ENCODE data around the gene POLR1E. TPM values are rescaled to one million over a fixed set of nuclear protein-coding genes. Genes with fewer than 3 reads are reported as not detected.

Gene POLR1E
- total and polyA plus RNA-seq, 11 donors: 6.9 to 27.0 (median 12.8) TPM

GRCh38 chr9:37453827-37454226 is 31.9 kb upstream of the POLR1E start:
- no peak for TF ChIP-seq POLR2A (IDR thresholded peaks at IDR 0.05)
- TF ChIP-seq, protein P1, sequence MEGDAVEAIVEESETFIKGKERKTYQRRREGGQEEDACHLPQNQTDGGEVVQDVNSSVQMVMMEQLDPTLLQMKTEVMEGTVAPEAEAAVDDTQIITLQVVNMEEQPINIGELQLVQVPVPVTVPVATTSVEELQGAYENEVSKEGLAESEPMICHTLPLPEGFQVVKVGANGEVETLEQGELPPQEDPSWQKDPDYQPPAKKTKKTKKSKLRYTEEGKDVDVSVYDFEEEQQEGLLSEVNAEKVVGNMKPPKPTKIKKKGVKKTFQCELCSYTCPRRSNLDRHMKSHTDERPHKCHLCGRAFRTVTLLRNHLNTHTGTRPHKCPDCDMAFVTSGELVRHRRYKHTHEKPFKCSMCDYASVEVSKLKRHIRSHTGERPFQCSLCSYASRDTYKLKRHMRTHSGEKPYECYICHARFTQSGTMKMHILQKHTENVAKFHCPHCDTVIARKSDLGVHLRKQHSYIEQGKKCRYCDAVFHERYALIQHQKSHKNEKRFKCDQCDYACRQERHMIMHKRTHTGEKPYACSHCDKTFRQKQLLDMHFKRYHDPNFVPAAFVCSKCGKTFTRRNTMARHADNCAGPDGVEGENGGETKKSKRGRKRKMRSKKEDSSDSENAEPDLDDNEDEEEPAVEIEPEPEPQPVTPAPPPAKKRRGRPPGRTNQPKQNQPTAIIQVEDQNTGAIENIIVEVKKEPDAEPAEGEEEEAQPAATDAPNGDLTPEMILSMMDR (IDR thresholded peaks at IDR 0.05): no peak
- Histone ChIP-seq H3K27me3 (no peaks in the 10 kb centered on the region), H3K36me3 (peaks cover 0 to 24% (median 7%) of the 10 kb centered on the region in 9 donors), H3K27ac (no peak overlapping the region), H3K4me1 (peaks cover 0 to 22% (median 3%) of the 10 kb centered on the region in 12 donors), H3K9me3 (peaks cover 0 to 11% (median 0%) of the 10 kb centered on the region in 12 donors), H3K4me3 (no peak overlapping the region)
- ATAC-seq (no peak), DNase-seq (no peak)
- WGBS, 4 donors: 81 to 95% (median 88%) methylated on average over 1 of the region's 1 CpG
- intact Hi-C loops (cut with DNase I): no loop called here

- Histone ChIP-seq H3K27ac (no peak overlapping the region), H3K9me3 (peaks cover 0 to 11% (median 0%) of the 10 kb centered on the region in 12 donors), H3K4me1 (peaks cover 0 to 22% (median 3%) of the 10 kb centered on the region in 12 donors), H3K4me3 (no peak overlapping the region), H3K36me3 (peaks cover 0 to 21% (median 7%) of the 10 kb centered on the region in 9 donors), H3K27me3 (no peaks in the 10 kb centered on the region)
- intact Hi-C loops (cut with DNase I): no loop called here
- no peak for TF ChIP-seq POLR2A (IDR thresholded peaks at IDR 0.05)
- TF ChIP-seq, protein P1 (IDR thresholded peaks at IDR 0.05): no peak
- ATAC-seq: no peak
- DNase-seq: no peak
Observed at GRCh38 chr9:37454238-37454637, 31.5 kb upstream of the POLR1E start.

DNA sequence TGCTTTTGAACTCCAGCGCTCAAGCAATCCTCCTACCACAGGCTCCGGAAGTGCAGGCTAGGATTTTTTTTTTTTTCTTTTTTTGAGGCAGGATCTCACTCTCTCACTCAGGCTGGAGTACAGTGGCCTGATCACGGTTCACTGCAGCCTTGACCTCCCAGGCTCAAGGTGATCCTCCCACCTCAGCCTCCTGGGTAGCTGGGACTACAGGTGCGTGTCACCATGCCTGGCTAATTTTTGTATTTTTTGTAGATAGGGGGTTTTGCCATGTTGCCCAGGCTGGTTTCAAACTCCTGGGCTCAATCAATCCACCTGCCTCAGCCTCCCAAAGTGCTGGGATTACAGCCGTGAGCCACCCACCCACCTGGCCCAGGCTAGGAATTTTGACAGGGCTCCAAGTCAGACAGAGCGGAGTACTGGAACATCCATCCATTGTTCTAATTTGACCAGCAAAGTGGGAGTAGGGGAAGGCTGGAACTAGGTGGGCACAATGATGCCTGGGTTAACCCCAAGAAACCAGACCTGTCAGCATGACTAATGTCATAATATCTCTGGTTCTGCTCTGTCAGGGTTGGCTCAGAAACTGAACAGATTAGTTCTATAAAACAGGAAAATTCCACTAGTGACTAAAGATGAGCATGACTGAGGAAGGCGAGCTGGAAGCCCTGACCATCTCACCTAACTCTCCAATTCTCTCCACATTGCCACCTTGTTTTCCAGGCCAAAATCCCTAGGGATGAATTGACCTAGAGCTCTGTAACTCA is 29.7 kb upstream of the POLR1E start:
- peaks cover 0 to 11% (median 0%) of the 10 kb centered on the region in 9 donors for H3K36me3 ChIP-seq
- H3K27me3 ChIP-seq: no peaks in the 10 kb centered on the region
- no peak overlapping the region for H3K27ac ChIP-seq
- no peak for TF ChIP-seq POLR2A (IDR thresholded peaks at IDR 0.05)
- TF ChIP-seq, protein P1 (IDR thresholded peaks at IDR 0.05): no peak
- 77 to 84% (median 83%) methylated on average over 6 to 7 of the region's 7 CpGs for WGBS, 4 donors
- intact Hi-C loops (cut with DNase I): no loop called here
- H3K9me3 ChIP-seq: peaks cover 0 to 11% (median 0%) of the 10 kb centered on the region in 12 donors
- DNase-seq (no peak), ATAC-seq (no peak)
- no peak overlapping the region for H3K4me3 ChIP-seq
- H3K4me1 ChIP-seq: peaks cover 0 to 22% (median 3%) of the 10 kb centered on the region in 12 donors

- DNase-seq (no peak), ATAC-seq (no peak)
- peaks cover 0 to 11% (median 0%) of the 10 kb centered on the region in 9 donors for H3K36me3 ChIP-seq
- H3K9me3 ChIP-seq: peaks cover 0 to 11% (median 0%) of the 10 kb centered on the region in 12 donors
- no peak overlapping the region for H3K27ac ChIP-seq
- no peak for TF ChIP-seq POLR2A (IDR thresholded peaks at IDR 0.05)
- TF ChIP-seq, protein P1 (IDR thresholded peaks at IDR 0.05): no peak
- intact Hi-C loops (cut with DNase I): no loop called here
- WGBS, 4 donors: 93 to 100% (median 98%) methylated on average over 1 of the region's 1 CpG
- H3K27me3 ChIP-seq: no peaks in the 10 kb centered on the region
- no peak overlapping the region for H3K4me3 ChIP-seq
- H3K4me1 ChIP-seq: peaks cover 0 to 24% (median 3%) of the 10 kb centered on the region in 12 donors
Observed at GRCh38 chr9:37456817-37457216, 28.9 kb upstream of the POLR1E start.
